ENCODE data around the gene BEST4.

DNA sequence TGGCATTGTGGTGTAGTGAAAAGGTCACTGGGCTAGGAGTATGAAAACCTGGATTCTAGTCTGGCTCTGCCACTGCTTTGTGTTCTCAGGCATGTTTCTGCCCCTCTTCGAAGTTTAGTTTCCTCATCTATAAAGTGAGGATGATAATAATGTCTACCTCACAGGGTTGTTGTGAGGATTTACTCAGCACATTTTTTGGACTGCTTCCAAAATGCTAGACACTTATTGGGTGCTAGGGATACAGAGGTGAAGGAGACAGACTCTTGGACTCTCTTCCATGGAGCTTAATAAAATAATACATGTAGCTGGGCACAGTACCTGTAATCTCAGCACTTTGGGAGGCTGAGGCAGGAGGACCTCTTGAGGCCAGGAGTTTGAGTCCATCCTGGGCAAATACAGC is 44.8 kb downstream of the BEST4 start:
- TF ChIP-seq, protein P1, sequence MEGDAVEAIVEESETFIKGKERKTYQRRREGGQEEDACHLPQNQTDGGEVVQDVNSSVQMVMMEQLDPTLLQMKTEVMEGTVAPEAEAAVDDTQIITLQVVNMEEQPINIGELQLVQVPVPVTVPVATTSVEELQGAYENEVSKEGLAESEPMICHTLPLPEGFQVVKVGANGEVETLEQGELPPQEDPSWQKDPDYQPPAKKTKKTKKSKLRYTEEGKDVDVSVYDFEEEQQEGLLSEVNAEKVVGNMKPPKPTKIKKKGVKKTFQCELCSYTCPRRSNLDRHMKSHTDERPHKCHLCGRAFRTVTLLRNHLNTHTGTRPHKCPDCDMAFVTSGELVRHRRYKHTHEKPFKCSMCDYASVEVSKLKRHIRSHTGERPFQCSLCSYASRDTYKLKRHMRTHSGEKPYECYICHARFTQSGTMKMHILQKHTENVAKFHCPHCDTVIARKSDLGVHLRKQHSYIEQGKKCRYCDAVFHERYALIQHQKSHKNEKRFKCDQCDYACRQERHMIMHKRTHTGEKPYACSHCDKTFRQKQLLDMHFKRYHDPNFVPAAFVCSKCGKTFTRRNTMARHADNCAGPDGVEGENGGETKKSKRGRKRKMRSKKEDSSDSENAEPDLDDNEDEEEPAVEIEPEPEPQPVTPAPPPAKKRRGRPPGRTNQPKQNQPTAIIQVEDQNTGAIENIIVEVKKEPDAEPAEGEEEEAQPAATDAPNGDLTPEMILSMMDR (conservative IDR thresholded peaks at IDR 0.05; ENCODE audit: low read depth, low read length) = no peak
- TF ChIP-seq POLR2A (IDR thresholded peaks at IDR 0.05; ENCODE audit: low read depth, low read length) (no peak), FOS (IDR thresholded peaks at IDR 0.05; ENCODE audit: low read depth, low read length) (no peak), CHD1 (IDR thresholded peaks at IDR 0.05; ENCODE audit: low read depth, low read length) (no peak), CEBPB (IDR thresholded peaks at IDR 0.05; ENCODE audit: low read depth, low read length) (no peak), MXI1 (IDR thresholded peaks at IDR 0.05; ENCODE audit: borderline replicate concordance, low read depth, low read length) (no peak), MAZ (IDR thresholded peaks at IDR 0.05; ENCODE audit: borderline replicate concordance, low read depth, low read length) (no peak), NFE2L2 (IDR thresholded peaks at IDR 0.05; ENCODE audit: low read depth, low read length) (no peak), RAD21 (IDR thresholded peaks at IDR 0.05; ENCODE audit: low read length) (no peak)
- TF ChIP-seq, protein P2, sequence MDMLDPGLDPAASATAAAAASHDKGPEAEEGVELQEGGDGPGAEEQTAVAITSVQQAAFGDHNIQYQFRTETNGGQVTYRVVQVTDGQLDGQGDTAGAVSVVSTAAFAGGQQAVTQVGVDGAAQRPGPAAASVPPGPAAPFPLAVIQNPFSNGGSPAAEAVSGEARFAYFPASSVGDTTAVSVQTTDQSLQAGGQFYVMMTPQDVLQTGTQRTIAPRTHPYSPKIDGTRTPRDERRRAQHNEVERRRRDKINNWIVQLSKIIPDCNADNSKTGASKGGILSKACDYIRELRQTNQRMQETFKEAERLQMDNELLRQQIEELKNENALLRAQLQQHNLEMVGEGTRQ (IDR thresholded peaks at IDR 0.05; ENCODE audit: low read depth, low read length) = no peak
